GM04503 (cell line): ENCODE data around the gene CDK5RAP2.
"Not testable (repeated sequence)": the region's sequence is repeated elsewhere in the genome, so short reads cannot be mapped to it uniquely, and the experiment has no call there.

Source experiments
- DNase-seq: peaks from one replicate; pipeline ENCODE4 v3.0.0-alpha.2; 2012; ENCODE audit warnings: low read depth

The CDK5RAP2 gene

DNA sequence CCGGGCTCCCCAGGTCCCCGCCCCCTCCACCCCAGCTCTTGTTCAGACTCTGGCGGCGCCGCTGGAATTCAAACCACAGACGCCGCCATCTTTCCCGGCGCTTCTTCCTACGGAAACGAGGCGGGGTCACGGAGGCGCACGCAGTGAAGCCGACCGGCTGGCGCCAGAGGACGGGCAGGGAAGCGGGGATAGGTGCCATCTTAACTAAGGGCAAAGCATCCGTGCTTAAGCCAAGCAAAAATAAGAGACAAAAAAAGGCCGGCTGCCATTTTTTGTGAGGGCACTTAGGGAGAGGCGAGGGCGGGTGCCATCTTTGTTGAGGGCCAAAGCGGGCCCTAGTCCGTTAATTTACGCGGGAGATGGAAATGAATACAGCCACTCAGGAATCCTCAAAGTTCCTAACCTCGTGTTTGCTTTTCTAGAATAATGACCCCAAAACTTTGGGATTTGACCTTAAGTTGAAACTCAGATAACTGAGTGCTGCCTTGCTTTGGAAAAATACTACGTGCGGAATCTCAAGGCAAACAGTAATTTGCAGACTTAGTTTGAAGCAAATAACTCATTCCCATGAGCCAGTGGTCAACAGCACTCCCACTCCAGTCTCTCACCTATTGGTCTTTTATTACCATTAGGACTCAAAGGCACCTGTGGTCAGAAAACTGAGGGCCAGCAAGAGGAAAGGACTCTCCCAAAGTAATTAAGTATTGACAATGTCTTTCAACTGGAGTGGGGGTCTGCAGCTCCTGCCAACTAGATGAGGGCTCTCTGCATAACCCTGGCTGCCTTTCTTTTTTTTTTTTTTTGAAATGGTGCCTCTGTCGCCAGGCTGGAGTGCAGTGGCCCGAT, at the start of gene CDK5RAP2:
Gene CDK5RAP2, minus strand, starts transcription at position 117 of the 846 bp plus-strand sequence. CDS start 189 bp downstream, outside the sequence.
- DNase-seq: peak; percentile 85

DNA sequence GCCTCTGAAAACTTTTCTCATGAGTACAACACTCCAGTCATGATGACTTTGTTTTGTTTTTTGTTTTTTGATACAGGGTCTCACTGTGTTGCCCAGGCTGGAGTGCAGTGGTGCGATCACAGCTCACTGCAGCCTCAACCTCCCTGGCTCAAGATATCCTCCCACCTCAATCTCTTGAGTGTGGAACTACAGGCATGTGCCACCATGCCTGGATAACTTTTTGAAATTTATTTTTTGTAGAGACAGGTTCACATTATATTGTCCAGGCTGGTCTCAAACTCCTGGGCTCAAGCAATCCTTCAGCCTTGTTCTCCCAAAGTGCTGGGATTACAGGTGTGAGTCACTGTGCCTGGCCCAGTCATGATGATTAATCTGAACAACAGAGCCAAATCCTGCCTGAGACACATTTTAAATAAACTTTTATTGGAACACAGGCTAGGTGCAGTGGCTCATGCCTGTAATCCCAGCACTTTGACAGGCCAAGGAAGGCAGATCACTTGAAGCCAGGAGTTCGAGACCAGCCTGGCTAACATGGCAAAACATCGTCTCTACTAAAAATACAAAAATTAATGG, 49.0 kb upstream of the CDK5RAP2 start:
- DNase-seq: not testable (repeated sequence)

GRCh38 chr9:120628207-120628924, 48.4 kb upstream of the CDK5RAP2 start:
- no peak for DNase-seq

DNA sequence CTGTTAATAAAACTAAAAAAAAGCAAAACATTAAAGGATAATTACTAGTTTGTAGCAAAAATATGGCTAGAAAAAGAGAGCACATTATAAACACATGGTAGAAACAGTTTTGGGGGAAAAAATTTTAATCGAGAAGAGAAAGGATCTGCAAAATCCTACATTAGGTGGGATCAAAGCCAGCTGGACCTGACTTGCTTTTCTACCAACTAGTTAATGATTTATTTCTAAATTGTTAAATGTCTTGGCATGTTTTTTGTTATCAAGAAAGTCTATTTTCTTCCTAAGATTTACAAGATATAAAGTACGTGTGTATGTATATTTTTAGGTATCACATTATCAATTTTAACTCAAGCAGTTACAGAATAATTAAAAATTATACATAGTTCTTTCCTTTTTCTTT, 47.1 kb upstream of the CDK5RAP2 start:
- no peak for DNase-seq

DNA sequence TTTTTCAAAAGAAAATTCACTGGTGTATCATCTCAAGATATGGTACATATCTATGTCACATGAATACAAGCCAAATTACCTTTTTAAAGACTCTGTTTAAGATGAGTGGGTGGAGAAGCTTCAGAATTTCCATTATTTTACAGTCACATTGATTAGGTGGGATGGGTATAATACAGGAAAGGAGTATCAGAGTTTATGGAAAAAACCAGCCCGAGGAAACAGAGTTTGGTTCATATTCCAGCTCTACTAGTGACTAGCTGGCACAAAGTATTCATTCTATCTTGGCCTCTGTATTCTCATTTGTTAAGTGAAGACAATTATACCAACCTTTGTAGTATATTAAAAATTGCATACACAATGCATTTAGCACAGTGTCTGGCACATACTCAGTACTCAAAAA, 46.5 kb upstream of the CDK5RAP2 start:
- no peak for DNase-seq

DNA sequence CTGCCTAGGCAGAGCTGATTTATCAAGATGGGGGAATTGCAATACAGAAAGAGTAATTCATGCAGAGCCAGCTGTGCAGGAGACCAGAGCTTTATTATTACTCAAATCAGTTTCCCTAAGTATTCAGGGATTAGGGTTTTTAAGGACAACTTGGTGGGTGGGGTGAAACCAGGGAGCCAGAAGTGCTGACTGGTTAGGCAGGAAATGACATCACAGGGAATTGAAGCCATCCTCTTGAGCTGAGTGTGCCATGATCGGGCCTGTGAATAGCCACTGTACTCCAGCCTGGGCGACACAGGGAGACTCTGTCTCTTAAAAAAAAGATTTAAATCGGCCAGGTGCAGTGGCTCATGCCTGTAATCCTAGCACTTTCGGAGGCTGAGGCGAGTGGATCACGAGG, 45.3 kb upstream of the CDK5RAP2 start:
- no peak for DNase-seq

DNA sequence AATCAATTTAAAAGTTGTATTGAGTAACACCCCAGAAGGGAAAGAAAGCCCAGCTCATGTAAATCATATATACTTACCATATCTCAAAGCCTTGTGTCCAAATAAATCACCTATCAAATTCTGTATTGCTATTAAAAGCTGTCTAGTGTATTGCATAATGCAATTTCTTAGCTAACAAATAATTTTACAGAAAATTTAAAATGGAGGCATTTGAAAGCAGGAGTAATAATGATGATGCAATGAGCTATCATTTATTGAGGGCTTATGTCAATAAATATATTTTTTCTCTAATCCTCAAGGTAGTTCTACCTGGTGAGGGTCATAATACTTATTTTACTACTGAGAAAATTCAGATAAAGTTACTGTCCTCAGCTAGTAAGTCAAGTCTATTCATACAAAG, 42.8 kb upstream of the CDK5RAP2 start:
- DNase-seq: no peak

DNA sequence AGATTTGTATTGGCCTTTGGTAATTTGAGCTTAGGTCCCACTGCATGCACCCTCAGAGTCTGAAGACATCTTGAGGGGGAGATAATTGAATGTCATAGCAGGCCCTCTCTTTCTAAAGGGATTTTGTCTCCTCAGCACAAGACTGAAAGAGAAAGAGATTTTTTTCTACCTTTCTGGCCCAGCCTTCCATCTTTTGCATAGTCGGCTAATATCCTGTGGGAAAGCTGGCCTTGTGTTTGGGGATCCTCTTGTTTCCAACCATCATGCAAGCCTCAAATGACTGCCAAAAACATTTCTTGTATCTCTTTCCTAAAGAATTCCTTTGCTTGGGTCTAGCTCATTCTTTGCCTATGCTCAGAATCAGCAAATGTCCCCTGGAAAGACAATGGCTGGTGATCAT, 42.0 kb upstream of the CDK5RAP2 start:
- DNase-seq: no peak

DNA sequence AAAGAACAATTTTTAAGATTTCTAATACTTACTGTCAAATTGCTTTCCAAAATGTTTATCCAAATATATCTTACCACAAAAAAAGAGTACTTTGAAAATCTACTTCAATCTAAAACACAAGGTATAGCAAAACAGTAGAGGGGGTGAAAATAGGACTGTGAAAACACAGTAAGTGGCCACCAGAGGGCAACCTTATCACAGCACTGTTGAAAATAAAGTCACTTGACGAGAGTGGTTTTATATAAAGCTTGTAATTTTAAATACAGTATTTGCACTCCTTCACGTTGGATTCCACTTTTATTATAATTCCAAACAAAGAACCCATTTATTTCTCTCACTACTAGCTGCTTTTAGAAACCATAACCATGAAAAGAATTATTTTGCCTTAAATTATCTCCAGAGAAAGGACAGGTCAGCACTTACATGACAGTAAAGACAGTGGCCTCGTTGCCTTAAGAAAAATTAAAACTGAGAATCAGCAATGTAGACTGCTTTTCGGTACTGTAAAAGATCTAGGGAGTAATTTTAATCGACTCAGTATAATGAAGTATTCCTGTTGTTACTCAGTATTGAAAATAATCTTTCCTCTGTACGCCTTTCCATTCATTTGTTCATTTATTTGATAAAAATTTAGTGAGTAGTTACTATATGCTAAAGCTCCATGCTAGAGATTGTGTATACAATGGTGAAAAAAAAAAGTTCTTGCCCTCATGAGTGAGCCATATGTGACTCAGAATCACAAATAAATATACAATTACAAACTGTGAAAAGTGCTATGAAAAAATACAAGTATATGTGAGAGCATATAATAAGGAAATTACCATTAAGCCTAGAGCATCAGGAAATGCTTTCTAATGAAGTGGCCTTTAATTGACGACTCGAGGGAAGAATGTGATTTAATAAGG, 40.0 kb upstream of the CDK5RAP2 start:
- DNase-seq: no peak

GRCh38 chr9:120616966-120617935, 37.3 kb upstream of the CDK5RAP2 start:
- peak; percentile 32 for DNase-seq

DNA sequence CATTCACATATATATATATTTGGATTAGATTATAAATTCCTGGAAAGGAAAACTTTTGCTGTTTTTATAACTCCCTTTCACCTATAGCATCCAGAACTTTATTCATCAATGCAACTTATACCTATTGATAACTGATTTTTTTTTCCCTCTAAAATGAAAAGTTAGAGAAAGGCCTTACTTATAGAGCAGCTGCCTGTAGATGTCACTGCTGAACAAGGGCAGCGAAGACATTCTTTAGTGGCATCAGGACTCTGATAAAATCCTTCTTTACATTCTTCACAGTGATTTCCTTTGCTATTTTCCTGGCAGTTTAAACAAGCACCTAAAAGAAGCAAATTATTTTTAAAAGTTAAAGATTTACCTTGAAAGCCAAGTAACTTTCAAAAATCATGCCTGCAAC, 32.3 kb upstream of the CDK5RAP2 start:
- no peak for DNase-seq

- DNase-seq: no peak
Observed at GRCh38 chr9:120611690-120612068, 31.7 kb upstream of the CDK5RAP2 start.

DNA sequence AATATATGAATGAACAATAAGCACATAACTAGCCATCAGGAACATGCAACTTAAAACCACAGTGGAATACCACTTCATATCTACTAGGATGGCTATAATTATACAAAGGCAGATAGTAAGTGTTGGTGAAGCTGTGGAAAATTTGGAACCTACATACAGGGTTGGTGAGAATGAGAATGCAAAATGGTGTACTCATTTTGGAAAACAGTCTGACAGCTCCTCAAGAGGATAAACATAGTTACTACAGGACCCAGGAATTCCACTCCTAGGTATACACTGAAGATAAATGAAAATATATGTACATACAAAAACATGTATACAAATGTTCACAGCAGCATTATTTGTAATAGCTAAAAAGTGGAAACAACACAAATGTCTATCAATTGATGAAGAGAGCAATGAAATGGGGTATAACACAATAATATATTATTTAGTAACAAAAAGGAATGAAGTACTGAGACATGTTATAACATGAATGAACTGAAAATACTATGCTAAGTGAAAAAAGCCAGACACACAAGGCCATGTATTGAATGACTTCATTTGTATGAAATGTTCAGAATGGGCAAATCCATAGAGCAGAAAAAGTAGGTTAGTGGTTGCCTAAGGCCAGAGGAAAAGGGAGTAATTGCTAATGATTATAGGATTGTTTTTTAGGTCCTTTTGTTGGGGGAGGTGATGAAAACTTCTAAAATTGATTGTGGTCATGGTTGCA, 31.2 kb upstream of the CDK5RAP2 start:
- DNase-seq: no peak

DNA sequence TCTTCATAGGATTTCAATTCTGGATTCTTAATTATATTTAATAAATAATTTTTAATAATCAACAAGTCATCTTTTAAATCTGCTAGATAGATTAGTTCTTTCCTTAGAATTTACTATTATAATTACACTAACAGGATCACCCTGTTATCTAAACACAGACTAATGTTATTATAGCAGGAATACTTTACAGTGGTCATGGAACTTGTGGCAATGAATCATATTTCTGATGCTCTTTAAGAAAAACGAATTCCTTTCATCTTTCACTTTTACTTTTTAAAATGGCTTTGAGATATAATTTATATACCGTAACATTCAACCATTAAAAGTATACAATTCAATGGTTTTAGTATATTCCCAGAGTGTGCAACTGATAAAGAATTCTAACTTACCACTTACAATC, 29.7 kb upstream of the CDK5RAP2 start:
- DNase-seq: no peak

- DNase-seq: no peak
Observed at GRCh38 chr9:120608421-120608820, 28.5 kb upstream of the CDK5RAP2 start.

- no peak for DNase-seq
Observed at GRCh38 chr9:120603591-120603990, 23.6 kb upstream of the CDK5RAP2 start.

DNA sequence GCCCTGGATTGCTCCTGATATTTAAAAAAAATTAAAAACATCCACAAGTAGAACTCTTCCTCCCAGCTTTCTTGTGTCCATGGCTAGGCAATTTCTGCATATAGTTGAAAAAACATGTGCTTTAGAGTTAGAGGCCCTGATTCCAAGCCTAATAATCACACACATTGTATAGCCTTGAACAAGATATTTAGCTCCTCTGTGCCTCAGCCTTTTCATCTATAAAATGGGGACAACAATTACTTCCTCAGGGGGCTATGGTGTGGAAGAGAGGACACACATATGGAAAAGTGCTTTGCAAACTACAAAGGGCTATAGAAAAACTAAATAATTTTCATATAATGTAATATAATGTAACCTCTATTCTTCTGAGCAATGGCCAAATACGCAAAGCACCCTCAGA, 23.0 kb upstream of the CDK5RAP2 start:
- DNase-seq: no peak

GRCh38 chr9:120593955-120594277, 13.9 kb upstream of the CDK5RAP2 start:
- DNase-seq: no peak

- DNase-seq: no peak
Observed at GRCh38 chr9:120593250-120593954, 13.4 kb upstream of the CDK5RAP2 start.

- no peak for DNase-seq
Observed at GRCh38 chr9:120592210-120592609, 12.2 kb upstream of the CDK5RAP2 start.
